Measurements from ENCODE around the gene HOXA3.

- TF ChIP-seq EP300 (IDR thresholded peaks at IDR 0.05) (no peak), CTCF (IDR thresholded peaks at IDR 0.05) (no peak), POLR2A (IDR thresholded peaks at IDR 0.05) (no peak), POLR2AphosphoS5 (IDR thresholded peaks at IDR 0.05) (no peak)
Measured at GRCh38 chr7:27116962-27117886, 35.2 kb downstream of the HOXA3 start.
